GM12878 (cell line): ENCODE measurements around the gene MAGI2. TPM values are rescaled to one million over a fixed set of nuclear protein-coding genes. Genes with fewer than 3 reads are reported as not detected.

Experiments used
- ATAC-seq: fragments of 200-7000 bp; cut with Tn5 transposase; 3 replicates; pipeline ENCODE4 v1.9.1; 2020; ENCODE audit warnings: mild to moderate bottlenecking, moderate library complexity
- BruUV-seq: library from RNA; stranded (reverse); fragments of 400-500 nt; replicated peaks from 2 replicates; lab custom pipeline; 2021; lab: Mats Ljungman, UMichigan
- CTCF ChIA-PET: fragments of 300-600 bp; sonication (Branson Sonifier 250); formaldehyde crosslinking; extraction: SDS; loops from one replicate; lab custom pipeline; 2021; ENCODE audit warnings: inconsistent platforms; lab: Yijun Ruan, JAX
- POLR2A ChIA-PET: fragments of 350-600 bp; formaldehyde crosslinking; extraction: SDS; loops from one replicate; lab custom pipeline; 2021; ENCODE audit warnings: inconsistent platforms; lab: Charles Lee
- RAD21 ChIA-PET: fragments of 300-600 bp; sonication (Branson Sonifier 250); formaldehyde crosslinking; loops from one replicate; lab custom pipeline; 2023; ENCODE audit warnings: antibody characterized with exemption; ENCODE audit not compliant: unreplicated experiment; lab: Charles Lee
- SMC1A ChIA-PET: fragments of 300-600 bp; sonication (Branson Sonifier 250); formaldehyde crosslinking; loops from one replicate; lab custom pipeline; 2023; ENCODE audit not compliant: unreplicated experiment, uncharacterized antibody; lab: Charles Lee
- DNase-seq: peaks from one replicate; pipeline ENCODE4 v3.0.0-alpha.2; 2011; ENCODE audit warnings: low read depth, low spot score
- FAIRE-seq: peaks from 3 replicates; lab custom pipeline; 2011; peaks lifted over from hg19 to GRCh38; lab: Jason Lieb, UNC
- H2AFZ ChIP-seq: 2 replicates; pipeline ENCODE4 v1.6.0; 2011; ENCODE audit warnings: low read depth, low read length, control low read depth; ENCODE audit not compliant: control insufficient read depth
- H3K27ac ChIP-seq: 2 replicates; pipeline ENCODE4 v1.5.1; 2011; ENCODE audit warnings: control low read depth; ENCODE audit not compliant: control insufficient read depth, insufficient read depth
- H3K27me3 ChIP-seq, 2 experiments: replicated peaks in 1 of 2; 2 replicates each; pipeline versions ENCODE4 v1.6.0 to v1.6.1; 2011; ENCODE audit warnings: low read length in 1 of 2; ENCODE audit not compliant: control insufficient read depth in 2 of 2, insufficient read depth in 2 of 2
- H3K36me3 ChIP-seq, 2 experiments: 2 replicates each; pipeline ENCODE4 v1.5.1; 2011; ENCODE audit warnings: low read length in 1 of 2; ENCODE audit not compliant: control insufficient read depth in 2 of 2, insufficient read depth in 2 of 2
- H3K4me1 ChIP-seq: 2 replicates; pipeline ENCODE4 v1.6.1; 2011; ENCODE audit warnings: mild to moderate bottlenecking, low read length, moderate library complexity, mixed read lengths; ENCODE audit not compliant: control insufficient read depth, insufficient read depth
- H3K4me2 ChIP-seq: 2 replicates; pipeline ENCODE4 v1.6.0; 2011; ENCODE audit warnings: control low read depth; ENCODE audit not compliant: control insufficient read depth, insufficient read depth
- H3K4me3 ChIP-seq: fragments of 200-600 bp; sonication (generic); 2 replicates; pipeline ENCODE4 v1.5.1; 2016
- H3K79me2 ChIP-seq: 2 replicates; pipeline ENCODE4 v1.6.0; 2011; ENCODE audit warnings: low read length; ENCODE audit not compliant: control insufficient read depth, insufficient read depth
- H3K9ac ChIP-seq: 2 replicates; pipeline ENCODE4 v1.8.0; 2011; ENCODE audit warnings: low read length, control low read depth, mixed read lengths; ENCODE audit not compliant: control insufficient read depth, insufficient read depth
- H3K9me3 ChIP-seq: replicated peaks from 3 replicates; pipeline ENCODE4 v1.5.1; 2011; ENCODE audit warnings: mild to moderate bottlenecking, low read length; ENCODE audit not compliant: control insufficient read depth, insufficient read depth
- H4K20me1 ChIP-seq: 2 replicates; pipeline ENCODE4 v1.6.0; 2011; ENCODE audit not compliant: control insufficient read depth, insufficient read depth
- BACH1 ChIP-seq: fragments of 450-650 bp; IDR thresholded peaks from 2 replicates; pipeline ENCODE4 v1.6.1; 2017; ENCODE audit warnings: mild to moderate bottlenecking, borderline replicate concordance
- BCL11A ChIP-seq: IDR thresholded peaks from 2 replicates; pipeline ENCODE4 v1.6.1; 2011; ENCODE audit warnings: low read depth, low read length
- CREB1 ChIP-seq: IDR thresholded peaks from 2 replicates; pipeline ENCODE4 v1.6.1; 2012; ENCODE audit warnings: low read depth, mild to moderate bottlenecking, inconsistent platforms
- MEF2A ChIP-seq: IDR thresholded peaks from 2 replicates; pipeline ENCODE4 v1.6.1; 2011; ENCODE audit warnings: low read depth, mild to moderate bottlenecking, low read length, moderate library complexity; ENCODE audit not compliant: insufficient read depth
- MTA2 ChIP-seq: fragments of 450-650 bp; IDR thresholded peaks from 2 replicates; pipeline ENCODE4 v1.6.1; 2016; ENCODE audit warnings: low read depth, mild to moderate bottlenecking, moderate library complexity
- NR2C1 ChIP-seq: fragments of 450-650 bp; IDR thresholded peaks from 2 replicates; pipeline ENCODE4 v1.6.1; 2017; ENCODE audit warnings: antibody characterized with exemption, mild to moderate bottlenecking, moderate library complexity
- RB1 ChIP-seq: fragments of 450-650 bp; formaldehyde crosslinking; IDR thresholded peaks from 2 replicates; pipeline ENCODE4 v1.6.1; 2017; ENCODE audit warnings: mild to moderate bottlenecking, borderline replicate concordance
- ZNF592 ChIP-seq: fragments of 450-650 bp; IDR thresholded peaks from 2 replicates; pipeline ENCODE4 v1.6.1; 2017; ENCODE audit warnings: mild to moderate bottlenecking, moderate library complexity
- in situ Hi-C: fragments of 300-500 bp; cut with MboI; formaldehyde crosslinking; loops from 9 replicates; pipeline ENCODE4 v1.14.3; 2018; ENCODE audit warnings: mixed read lengths
- intact Hi-C: fragments of 100-400 bp; cut with micrococcal nuclease; formaldehyde crosslinking; loops from one replicate; pipeline ENCODE4 v1.14.2; 2022; ENCODE audit not compliant: unreplicated experiment
- polyA plus RNA-seq, 11 experiments: library from polyadenylated mRNA; depleted of rRNA in 4 of 11; unstranded in 6 of 11; stranded (reverse) in 5 of 11; fragments of >200 nt; fragmentation: Nextera tagmentation in 4 of 11; fragmentation: Illumina TruSeq in 1 of 11; extraction: Ambion mirVana in 4 of 11; extraction: Trizol in 1 of 11; gene quantifications; 1 replicate in 1 of 11; 2 replicates in 10 of 11; pipeline versions ENCODE4 v1.2.1 to v1.2.3, GENCODE V29; 2011 to 2016; ENCODE audit warnings: inconsistent platforms in 2 of 11, missing spikeins in 2 of 11, low read depth in 1 of 11
- total RNA-seq, 4 experiments: library from RNA; depleted of rRNA in 3 of 4; stranded (reverse); fragments of >200 nt in 3 of 4; fragmentation: Illumina TruSeq in 1 of 4; extraction: Trizol in 1 of 4; gene quantifications; 2 replicates each; pipeline versions ENCODE4 v1.2.1 to v1.2.3, GENCODE V29; 2013 to 2021

Gene MAGI2
- total and polyA plus RNA-seq, 10 of the 15 experiments (the other 5 are each of a cell fraction or from before 2014, with no cell fraction given), result 0.01 to 0.31 (median 0.05) TPM; not detected in 2

GRCh38 chr7:78752554-78752953, 700.9 kb downstream of the MAGI2 start:
- ChIA-PET RAD21 (no interaction called here), CTCF (no interaction called here), POLR2A (no interaction called here), SMC1A (no interaction called here)
- intact Hi-C loops (no loop called here), in situ Hi-C loops (no loop called here)
- no peak for DNase-seq
- Histone ChIP-seq H3K27me3 (no peaks in the 10 kb centered on the region), H3K4me1 (no peaks in the 10 kb centered on the region), H3K9ac (no peak overlapping the region), H3K79me2 (no peaks in the 10 kb centered on the region), H3K4me3 (no peak overlapping the region), H4K20me1 (no peaks in the 10 kb centered on the region), H3K4me2 (no peak overlapping the region), H3K27ac (no peak overlapping the region), H3K9me3 (no peaks in the 10 kb centered on the region), H2AFZ (no peak overlapping the region), H3K36me3 (no peaks in the 10 kb centered on the region)
- no peak for TF ChIP-seq NR2C1
- no peak for TF ChIP-seq ZNF592
- no peak for TF ChIP-seq MTA2
- no peak for TF ChIP-seq MEF2A
- TF ChIP-seq CREB1, result no peak
- no peak for TF ChIP-seq RB1
- TF ChIP-seq BACH1, result no peak
- TF ChIP-seq BCL11A, result no peak
- BruUV-seq, result no TSS peak
- no peak for FAIRE-seq
- ATAC-seq, result no peak
